Fibroblast of the aortic adventitia (primary cell): ENCODE measurements around the gene GP2. TPM values are rescaled to one million over a fixed set of nuclear protein-coding genes. Genes with fewer than 3 reads are reported as not detected.
"Not testable (repeated sequence)": the region's sequence is repeated elsewhere in the genome, so short reads cannot be mapped to it uniquely, and the experiment has no call there.

Experiments
- DNase-seq: peaks from one replicate; pipeline ENCODE4 v3.0.0-alpha.2; 2010; ENCODE audit warnings: low read depth
- H3K4me3 ChIP-seq: 2 replicates; pipeline ENCODE4 v1.5.1; 2011; ENCODE audit warnings: low read depth, mild to moderate bottlenecking, control low read depth, low read length, moderate library complexity
- CTCF ChIP-seq: IDR thresholded peaks from 2 replicates; pipeline ENCODE4 v1.5.1; 2011; ENCODE audit warnings: mild to moderate bottlenecking, low read length, control low read depth, inconsistent platforms; ENCODE audit not compliant: insufficient read depth
- total RNA-seq: library from RNA; depleted of rRNA; stranded (reverse); fragments of >200 nt; gene quantifications from 2 replicates; pipeline ENCODE4 v1.2.3, GENCODE V29; 2012; ENCODE audit warnings: low replicate concordance

GP2 gene
- total RNA-seq, 1 donor, result not detected

- no peak for TF ChIP-seq CTCF
- DNase-seq, result no peak
- H3K4me3 ChIP-seq, result no peak overlapping the region
These were observed 10.2 kb downstream of the GP2 start for GRCh38 chr16:20317117-20317516.

GRCh38 chr16:20316715-20317114 lies 10.6 kb downstream of the GP2 start:
- no peak for DNase-seq
- no peak overlapping the region for H3K4me3 ChIP-seq
- TF ChIP-seq CTCF, result no peak

GRCh38 chr16:20315764-20316163 lies 11.5 kb downstream of the GP2 start:
- no peak overlapping the region for H3K4me3 ChIP-seq
- DNase-seq, result no peak
- TF ChIP-seq CTCF, result no peak

GRCh38 chr16:20314575-20314974 lies 12.7 kb downstream of the GP2 start:
- TF ChIP-seq CTCF, result no peak
- no peak for DNase-seq
- H3K4me3 ChIP-seq, result no peak overlapping the region

GRCh38 chr16:20313741-20314140 lies 13.6 kb downstream of the GP2 start:
- TF ChIP-seq CTCF, result no peak
- no peak overlapping the region for H3K4me3 ChIP-seq
- no peak for DNase-seq

- not testable (repeated sequence) for H3K4me3 ChIP-seq, DNase-seq
These were observed 14.7 kb downstream of the GP2 start for GRCh38 chr16:20312536-20313095.

- TF ChIP-seq CTCF, result no peak
- DNase-seq, result no peak
- H3K4me3 ChIP-seq, result no peak overlapping the region
These were observed 15.8 kb downstream of the GP2 start for GRCh38 chr16:20311548-20311947.
